ENCODE results near the gene BMP10.

DNA sequence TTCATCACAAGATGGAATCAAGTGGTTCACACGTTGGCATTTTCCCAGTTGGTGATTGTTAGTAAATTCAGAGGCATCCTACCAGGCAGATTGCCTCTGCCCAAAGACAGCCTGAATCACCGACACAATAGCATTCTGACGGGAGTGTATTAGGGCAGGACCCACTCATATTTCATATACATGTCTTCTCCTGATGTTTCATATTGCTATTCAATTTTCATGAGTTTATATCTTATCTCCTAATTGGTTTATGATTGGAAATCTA is 14.5 kb upstream of the BMP10 start:
- TF ChIP-seq, protein P1, sequence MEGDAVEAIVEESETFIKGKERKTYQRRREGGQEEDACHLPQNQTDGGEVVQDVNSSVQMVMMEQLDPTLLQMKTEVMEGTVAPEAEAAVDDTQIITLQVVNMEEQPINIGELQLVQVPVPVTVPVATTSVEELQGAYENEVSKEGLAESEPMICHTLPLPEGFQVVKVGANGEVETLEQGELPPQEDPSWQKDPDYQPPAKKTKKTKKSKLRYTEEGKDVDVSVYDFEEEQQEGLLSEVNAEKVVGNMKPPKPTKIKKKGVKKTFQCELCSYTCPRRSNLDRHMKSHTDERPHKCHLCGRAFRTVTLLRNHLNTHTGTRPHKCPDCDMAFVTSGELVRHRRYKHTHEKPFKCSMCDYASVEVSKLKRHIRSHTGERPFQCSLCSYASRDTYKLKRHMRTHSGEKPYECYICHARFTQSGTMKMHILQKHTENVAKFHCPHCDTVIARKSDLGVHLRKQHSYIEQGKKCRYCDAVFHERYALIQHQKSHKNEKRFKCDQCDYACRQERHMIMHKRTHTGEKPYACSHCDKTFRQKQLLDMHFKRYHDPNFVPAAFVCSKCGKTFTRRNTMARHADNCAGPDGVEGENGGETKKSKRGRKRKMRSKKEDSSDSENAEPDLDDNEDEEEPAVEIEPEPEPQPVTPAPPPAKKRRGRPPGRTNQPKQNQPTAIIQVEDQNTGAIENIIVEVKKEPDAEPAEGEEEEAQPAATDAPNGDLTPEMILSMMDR (IDR thresholded peaks at IDR 0.05), result no peak
- TF ChIP-seq POLR2A (IDR thresholded peaks at IDR 0.05), result no peak

Measured in thyroid gland (tissue), 4 donors.